GM12892 (cell line): ENCODE measurements around the gene SMARCD1.

Experiments
- POLR2A ChIP-seq: IDR thresholded peaks from 2 replicates; pipeline ENCODE4 v1.6.1; 2011; ENCODE audit warnings: low read depth, low read length, control low read depth
- POLR2AphosphoS5 ChIP-seq: IDR thresholded peaks from 2 replicates; pipeline ENCODE4 v1.6.1; 2011; ENCODE audit warnings: low read depth, low read length, control low read depth
- TAF1 ChIP-seq: IDR thresholded peaks from 2 replicates; pipeline ENCODE4 v1.6.1; 2011; ENCODE audit warnings: low read depth, mild to moderate bottlenecking, control low read depth, low read length, borderline replicate concordance

DNA sequence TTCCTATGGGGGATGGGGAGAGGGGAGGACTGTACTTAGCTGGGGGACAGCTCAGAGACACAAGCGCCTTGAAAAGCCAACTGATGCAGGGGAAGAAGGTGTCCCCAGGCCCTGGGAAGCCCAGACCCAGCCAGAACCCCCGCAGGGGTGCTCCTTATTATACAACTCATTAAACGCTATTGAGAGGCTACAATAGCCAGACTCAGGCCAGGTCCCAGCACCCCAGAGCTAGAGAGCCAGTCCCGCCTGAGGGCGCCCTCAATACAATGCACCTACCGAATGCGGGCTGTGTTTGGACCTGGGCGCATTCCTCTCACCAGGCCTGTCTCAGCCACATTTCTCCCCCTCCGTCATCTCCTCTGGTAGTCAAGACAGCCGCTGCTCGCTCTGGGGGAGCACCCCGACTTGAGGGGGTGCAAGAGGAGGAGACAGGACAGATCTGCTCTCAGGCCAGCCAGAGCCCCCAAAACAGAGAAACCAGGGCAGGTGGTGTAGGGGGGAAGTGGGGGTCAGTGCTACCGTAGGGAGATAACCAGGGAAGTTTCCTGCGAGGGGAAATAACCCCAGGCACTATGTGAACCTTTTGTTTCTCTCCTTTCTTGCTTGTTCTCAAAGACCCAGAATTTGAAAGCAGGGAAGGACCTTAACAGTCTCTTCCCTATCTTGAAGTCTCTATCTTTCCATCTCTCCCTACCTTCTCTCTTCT is 33.9 kb upstream of the SMARCD1 start:
- TF ChIP-seq POLR2A (no peak), POLR2AphosphoS5 (no peak), TAF1 (no peak)
